GM21576 (cell line): Measurements from ENCODE around the gene GALNTL6.

ENCODE experiments used
- ATAC-seq: cut with Tn5 transposase; IDR thresholded peaks from one replicate; pipeline ENCODE4 v1.9.1; 2021; ENCODE audit warnings: mild to moderate bottlenecking, moderate library complexity; ENCODE audit not compliant: unreplicated experiment

Gene GALNTL6

GRCh38 chr4:172648471-172648870, 835.3 kb downstream of the GALNTL6 start:
- ATAC-seq: no peak

DNA sequence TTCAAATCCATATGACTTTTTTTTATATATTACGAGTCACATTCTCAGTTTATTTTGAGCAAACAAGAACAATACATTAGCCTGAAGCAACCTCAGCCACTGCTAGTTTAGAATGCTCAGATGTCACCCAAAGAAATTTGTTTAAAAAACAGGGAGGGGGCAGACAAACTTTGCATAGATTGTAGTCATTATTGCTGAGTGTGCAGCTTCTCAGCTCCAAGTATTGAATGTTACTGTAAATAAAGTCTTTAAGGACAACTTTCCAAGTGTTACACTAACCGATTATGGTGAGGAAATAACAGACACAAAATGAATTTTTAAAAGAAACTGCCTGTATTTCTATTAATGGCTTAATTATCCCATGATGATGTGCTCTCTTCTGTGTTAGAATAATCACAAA, 835.9 kb downstream of the GALNTL6 start:
- no peak for ATAC-seq

DNA sequence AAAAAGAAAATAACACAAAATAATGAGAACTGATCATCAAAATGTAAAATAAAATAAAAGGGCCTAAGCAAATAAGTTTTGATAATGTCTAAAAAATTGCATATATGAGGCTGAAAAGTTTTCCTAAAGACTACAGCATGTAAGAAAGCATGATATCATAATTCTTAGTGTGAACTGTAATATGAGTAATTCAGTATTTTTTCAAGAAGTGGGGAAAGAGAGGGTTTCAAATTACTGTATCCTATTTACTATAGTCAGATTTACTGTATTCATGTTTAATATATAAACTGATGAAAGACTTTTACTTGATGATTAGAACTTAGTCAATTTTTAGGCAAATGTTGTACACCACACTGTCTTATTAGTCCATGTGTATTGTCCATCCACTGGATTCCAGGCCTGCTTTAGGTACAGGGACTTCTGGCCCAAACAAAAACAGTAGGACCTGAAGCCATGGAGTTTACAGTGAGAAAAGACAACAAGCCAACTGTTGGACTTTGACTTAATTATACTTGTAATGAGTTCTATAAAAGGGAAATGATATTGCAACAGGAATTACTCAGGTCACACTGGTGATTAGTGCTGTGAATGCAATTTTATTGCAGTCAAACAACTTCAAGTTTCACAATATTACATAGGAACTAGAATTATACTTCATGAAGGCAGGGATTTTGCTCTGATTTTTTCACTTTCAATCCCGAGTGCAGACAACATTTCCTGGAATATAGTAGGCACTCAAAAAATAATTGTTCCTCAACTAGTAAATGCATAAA, 837.7 kb downstream of the GALNTL6 start:
- ATAC-seq: no peak

GRCh38 chr4:172651961-172652360, 838.8 kb downstream of the GALNTL6 start:
- ATAC-seq: no peak

DNA sequence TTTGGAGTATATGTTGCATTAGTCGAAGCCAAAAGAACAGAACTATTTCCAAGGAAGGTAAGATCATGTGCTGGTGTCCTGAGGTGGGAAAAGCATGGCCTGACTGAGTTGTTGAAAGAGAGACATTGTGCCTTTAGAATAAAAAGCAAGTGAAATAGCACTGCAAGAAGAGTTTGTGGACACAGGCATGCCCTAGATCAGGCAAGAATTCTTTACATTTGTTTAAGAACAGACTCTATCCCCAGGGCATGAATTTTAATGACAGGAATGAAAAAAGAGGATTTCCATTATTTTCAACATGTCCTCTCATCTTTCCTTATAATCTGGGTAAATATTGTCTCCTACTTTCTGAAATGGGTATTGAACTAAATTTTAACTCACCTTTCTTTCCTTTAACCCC, 839.2 kb downstream of the GALNTL6 start:
- no peak for ATAC-seq

GRCh38 chr4:172653676-172654075, 840.5 kb downstream of the GALNTL6 start:
- ATAC-seq: no peak

DNA sequence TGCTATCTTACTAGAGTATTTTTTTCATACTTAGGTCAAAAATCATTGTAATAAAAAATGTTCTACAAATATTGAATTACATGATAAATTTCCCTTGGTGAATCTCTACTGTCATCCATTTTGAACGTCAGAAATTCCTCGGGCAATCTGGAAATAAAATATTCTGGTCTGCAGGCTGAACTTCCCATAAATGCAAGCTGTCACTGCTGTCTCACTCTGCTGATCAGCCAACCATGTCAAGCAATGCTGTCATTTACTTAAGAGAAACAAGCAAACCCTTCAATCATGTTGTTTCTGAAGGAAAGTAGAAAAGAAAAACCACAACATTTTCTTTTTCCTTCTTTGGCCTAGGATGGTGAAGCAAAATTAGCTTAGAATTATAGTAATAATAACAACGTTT, 841.3 kb downstream of the GALNTL6 start:
- no peak for ATAC-seq

GRCh38 chr4:172656055-172656454, 842.9 kb downstream of the GALNTL6 start:
- no peak for ATAC-seq

GRCh38 chr4:172657081-172657480, 843.9 kb downstream of the GALNTL6 start:
- ATAC-seq: no peak

DNA sequence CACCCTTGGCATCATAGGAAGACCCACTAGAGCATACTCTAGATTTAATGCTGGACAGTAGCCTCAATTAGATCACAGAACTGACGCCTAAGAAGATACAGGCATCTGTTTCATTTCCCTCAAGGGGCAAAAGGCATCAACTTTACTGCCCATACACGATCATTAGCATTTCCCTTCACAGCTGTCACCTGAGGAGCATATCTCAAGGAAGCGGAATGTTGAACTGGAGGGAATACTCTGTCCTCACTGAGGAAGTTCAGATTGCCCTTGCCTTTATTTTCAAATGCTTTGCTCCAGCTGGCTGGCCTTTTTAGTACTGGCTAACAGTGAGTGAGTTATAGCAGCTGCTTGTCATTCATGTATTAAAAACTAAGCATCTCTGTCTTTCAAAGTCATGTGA, 847.0 kb downstream of the GALNTL6 start:
- no peak for ATAC-seq

DNA sequence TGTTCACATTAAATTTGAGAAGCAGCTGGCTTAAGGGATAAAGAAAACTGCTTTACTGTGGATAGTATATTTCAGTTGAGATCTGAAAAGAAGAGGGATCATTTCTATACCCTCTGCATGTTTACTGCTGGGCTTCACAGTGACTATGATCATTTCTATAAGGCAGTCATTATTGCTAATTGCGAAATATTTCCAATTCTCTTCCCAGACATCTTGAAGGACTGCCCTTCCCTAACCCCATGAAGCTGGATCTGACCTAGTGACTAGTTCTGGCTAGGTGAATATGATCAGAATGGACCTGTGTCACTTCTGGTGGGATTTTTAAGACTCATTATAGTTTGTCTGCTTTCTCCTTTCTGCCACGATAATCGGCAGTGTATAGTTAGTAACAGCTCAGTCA, 848.9 kb downstream of the GALNTL6 start:
- no peak for ATAC-seq

GRCh38 chr4:172666711-172667368, 853.6 kb downstream of the GALNTL6 start:
- ATAC-seq: no peak

GRCh38 chr4:172674811-172675210, 861.6 kb downstream of the GALNTL6 start:
- ATAC-seq: no peak

- ATAC-seq: no peak
These were observed 862.0 kb downstream of the GALNTL6 start for GRCh38 chr4:172675232-172675631.

DNA sequence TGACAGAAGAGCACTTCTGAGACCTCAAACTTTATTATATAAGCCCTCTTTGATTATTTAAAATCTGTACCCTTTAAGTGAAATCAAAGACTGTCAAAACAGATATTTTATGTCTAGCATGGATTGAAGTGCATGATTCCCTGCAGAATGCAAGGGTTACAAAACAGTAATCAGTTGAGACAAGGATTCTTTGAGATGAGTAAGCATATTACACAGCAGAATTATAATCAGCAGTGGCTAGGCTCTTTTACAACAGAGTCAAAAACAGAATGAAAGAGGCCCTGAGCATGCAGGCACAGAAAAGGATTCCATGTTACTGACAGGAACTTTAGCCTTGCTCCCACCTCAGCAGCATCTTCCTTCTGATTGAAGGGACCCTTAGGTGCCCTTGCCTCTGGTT, 867.5 kb downstream of the GALNTL6 start:
- no peak for ATAC-seq

DNA sequence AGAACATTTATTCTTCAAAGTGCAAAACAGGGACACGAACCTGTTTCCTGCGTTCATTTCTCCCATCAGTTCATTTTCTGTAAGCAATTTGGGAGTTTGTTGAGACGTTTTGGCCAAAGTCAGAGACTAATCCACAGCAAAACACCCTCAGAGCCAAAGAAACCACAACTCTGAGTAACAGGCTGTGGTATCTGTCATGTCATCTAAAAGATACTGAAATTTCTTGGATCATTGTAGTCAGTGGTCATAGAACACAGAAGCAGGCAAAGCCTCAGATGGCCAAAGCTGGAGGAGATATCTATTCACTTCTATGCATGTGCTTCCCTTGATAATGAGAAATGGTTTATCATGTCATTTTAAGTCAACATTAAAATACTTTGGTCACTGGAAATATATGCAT, 869.8 kb downstream of the GALNTL6 start:
- ATAC-seq: no peak

DNA sequence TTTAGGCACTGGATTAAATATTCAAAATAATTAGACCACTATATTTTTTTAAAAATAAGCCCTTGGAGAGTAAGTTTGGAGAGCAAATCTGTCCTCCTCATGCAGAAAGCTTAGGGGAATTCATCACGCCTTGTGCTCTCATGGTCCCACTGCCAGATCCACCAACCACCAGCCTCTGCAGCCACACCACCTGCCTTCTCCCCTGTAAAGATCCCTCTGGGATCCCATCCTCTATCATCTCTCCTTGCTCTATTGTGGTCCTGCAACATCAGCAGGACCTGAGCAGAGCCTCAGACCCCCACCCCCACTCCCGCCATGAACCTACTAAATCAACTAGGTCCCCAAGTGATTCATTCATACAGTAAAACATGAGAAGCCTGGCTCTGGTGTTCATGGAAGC, 872.8 kb downstream of the GALNTL6 start:
- no peak for ATAC-seq

DNA sequence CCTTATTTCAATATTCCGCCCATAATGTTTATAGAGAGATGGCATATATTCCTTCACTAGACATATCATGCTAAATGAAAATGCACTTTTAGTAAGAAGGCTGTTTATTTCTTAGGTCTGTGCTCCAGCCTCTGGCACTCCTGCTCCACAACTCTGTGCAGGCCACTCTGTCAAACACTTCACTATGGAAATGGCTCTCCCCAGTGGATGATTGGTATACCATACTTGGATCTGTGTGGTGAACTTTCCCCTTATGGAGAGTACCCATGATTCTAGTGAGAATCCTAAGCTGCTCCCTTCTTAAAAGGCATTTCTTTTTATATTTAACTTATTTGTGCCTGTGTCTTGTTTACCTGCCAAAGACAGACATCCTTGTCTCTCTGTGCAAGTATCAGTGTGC, 875.3 kb downstream of the GALNTL6 start:
- ATAC-seq: no peak

DNA sequence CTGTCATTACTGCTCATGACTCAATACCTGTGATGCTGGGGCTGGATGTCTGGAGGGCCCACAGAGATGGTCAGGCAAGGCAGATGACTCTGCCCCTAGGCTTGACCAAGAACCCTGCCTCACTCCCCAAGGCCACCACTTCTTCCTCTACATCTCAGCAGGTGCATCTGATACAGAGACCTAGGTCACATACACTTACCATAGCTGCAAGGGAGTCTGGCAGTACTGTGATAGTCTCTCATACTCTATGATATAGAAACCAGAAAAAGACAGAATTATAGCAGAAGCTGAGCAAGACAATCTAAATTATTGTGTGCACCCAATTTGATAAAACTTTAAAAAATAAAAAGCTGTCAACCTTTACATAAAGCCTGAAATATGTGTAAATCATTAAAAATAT, 878.3 kb downstream of the GALNTL6 start:
- ATAC-seq: no peak

- ATAC-seq: no peak
These were observed 879.5 kb downstream of the GALNTL6 start for GRCh38 chr4:172692701-172693100.

DNA sequence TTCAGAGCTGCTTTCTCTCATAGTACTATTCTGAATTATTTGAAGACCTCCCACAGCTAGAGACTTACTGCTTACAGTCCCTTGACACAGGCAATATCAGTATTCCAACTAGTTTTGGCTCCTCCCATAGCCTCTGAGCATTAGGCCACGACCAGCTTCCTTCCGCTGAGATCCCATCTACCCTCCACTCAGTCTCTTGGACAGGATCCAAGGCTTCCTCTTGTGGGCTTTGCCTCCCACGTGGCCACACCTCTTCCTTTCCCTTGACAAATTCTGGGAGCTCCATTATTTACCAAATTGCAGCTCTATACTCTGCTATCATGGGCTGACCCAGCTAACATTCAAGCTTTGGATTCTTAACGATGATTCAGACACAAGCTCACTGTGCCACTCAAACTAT, 885.1 kb downstream of the GALNTL6 start:
- ATAC-seq: no peak

DNA sequence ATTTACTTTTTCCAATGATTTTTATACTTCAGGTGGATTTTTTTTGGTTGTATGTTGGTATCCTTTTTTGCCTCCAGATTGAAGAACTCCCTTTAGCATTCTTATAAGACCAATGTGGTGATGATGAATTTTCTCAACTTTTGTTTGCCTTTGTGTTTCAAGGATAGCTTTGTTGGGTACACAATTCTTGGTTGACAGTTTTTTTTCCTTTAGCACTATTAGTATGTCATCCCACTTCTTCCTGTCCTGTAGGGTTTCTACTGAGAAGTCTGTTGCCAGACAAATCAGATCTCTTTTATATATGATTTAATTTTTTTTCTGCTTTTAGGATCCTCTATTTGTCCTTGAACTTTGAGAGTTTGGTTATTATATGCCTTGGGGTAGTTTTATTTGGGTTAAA, 892.4 kb downstream of the GALNTL6 start:
- no peak for ATAC-seq

DNA sequence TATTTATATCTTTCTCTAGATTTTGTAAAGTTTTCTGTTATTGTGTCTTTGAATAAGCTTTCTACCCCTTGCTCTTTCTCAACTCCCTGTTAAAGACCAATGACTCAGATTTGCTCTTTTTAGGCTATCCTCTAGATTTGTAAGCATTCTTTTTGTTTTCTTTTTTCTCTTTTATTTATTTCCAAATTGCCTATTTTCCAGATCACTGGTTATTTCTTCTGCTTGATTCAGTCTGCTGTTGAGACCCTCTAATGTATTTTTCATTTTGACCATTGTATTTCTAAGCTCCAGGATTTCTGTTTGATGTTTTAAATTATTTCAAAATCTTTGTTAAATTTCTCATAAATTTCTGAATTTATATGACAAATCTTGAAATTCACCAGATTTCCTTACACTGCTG, 892.8 kb downstream of the GALNTL6 start:
- no peak for ATAC-seq
